Left kidney (tissue), 2 donors: ENCODE data around the gene IPPK. TPM values are rescaled to one million over a fixed set of nuclear protein-coding genes. Genes with fewer than 3 reads are reported as not detected.
A peak's percentile ranks its signal among the peaks of the same experiment; 100 is the strongest.

Experiments used
- DNase-seq: peaks from one replicate; pipeline ENCODE4 v3.0.0-alpha.2; 2013
- polyA plus RNA-seq: library from polyadenylated mRNA; unstranded; fragments of 120-200 nt; gene quantifications from one replicate; pipeline ENCODE4 v1.2.1, GENCODE V29; 2013; ENCODE audit not compliant: insufficient read length

IPPK gene
- polyA plus RNA-seq, 1 donor = 13.7 TPM

DNA sequence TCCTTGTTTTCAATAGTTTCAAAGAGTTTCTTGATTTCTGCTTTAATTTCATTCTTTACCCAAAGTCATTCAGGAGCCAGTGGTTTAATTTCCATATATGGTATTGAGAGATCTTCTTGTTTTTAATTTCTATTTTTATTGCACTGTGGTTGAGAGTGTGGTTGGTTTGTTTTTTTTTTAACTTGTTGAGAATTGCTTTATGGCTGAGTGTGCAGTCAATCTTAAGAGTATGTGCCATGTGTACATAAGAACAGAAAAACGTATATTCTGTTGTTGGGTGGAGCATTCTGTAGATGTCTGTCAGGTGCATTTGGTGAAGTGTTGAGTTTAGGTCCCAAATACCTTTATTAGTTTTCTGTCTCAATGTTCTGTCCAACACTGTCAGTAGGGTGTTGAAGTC lies 26.7 kb upstream of the IPPK start:
- DNase-seq = no peak

DNA sequence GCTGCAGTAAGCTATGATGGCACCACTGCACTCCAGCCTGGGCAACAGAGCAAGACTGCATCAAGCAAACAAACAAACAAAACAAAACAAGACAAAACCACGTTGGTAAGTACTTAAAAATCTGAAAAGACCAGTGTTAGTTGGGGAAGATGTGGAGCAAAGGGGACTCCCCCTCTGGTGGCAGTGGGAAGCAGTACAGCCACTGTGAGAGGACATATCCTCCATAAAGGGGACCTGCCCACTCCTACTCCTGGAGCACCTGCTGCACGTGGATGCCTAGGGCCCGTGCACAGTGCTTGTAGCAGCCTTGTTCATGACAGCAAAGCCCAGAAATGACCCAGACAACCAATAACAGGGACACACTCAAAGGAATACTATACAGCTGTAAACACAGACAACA lies 17.0 kb upstream of the IPPK start:
- DNase-seq = no peak

DNA sequence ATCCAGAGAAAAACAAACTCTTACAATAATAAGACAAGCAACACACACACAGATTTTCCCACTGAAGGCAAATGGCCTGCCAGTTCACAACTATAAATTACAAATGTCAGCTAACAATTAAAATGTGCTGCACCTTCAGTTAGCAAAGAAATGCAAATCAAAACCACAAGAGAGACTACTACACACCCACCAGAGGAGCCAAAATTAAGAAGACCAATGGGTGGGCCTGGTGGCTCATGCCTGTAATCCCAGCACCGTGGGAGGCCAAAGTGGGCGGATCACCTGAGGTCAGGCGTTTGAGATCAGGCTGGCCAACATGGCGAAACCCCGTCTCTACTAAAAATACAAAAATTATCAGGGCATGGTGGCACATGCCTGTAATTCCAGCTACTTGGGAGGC lies 15.1 kb upstream of the IPPK start:
- no peak for DNase-seq

DNA sequence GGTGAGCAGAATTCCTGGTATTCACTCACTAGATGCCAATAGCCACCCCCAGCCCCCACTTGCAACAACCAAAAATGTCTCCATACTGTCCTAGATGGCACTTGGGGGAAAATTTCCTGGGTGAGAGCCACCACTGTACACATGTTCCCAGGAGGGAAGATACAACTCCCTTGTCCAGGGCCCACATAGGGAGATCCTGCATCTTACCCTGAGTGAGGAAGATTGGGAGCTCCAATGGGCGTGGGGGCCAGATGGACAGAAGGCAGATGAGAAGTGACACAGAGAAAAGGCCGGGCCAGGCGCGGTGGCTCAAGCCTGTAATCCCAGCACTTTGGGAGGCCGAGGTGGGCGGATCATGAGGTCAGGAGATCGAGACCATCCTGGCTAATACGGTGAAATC lies 12.3 kb upstream of the IPPK start:
- DNase-seq = no peak

DNA sequence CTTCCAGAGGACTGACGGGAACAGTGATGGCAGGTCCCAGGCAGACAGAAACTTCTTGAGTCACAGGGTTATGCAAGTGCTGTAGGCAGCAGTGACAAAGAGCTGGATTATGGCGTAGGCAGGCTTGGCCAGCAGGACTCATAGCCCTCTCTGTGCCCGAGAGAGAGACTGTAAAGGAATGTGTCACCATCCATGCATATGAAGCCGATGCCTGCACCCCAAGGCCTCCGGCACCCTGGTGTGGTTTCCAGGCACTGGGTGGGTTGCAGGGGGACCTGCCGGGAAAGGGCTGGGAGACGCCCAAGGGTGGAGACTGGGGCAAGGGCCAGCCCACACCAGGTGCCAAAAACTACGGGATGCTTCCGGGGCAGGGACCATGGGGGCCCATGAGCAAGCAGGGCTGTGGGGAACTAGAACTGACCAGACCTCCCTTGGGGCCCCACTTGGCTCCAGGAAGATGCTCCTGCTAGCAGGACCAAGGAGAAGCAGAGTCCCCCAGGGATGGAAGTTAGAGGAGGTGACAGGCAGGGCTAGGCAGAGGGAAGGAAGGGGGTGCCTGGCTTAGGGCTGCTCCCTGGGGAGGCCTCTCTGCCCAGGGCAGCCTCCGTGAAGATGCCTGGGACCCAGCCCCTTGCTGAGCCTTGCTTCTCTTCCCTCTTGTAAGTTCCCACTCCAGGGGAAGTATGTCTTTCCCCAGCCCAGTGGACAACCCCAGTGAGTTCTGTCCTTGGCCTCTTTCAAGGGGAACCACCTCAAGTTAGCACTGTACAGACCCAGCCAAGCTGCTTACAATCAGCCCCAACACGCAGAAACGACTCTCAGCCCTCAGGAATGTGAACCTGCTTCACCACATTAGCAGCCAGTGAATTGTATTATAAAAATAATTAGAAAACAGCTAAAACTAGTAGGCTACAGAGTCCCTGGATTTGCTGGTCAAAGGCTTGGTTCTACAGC lies 10.5 kb upstream of the IPPK start:
- DNase-seq = no peak

DNA sequence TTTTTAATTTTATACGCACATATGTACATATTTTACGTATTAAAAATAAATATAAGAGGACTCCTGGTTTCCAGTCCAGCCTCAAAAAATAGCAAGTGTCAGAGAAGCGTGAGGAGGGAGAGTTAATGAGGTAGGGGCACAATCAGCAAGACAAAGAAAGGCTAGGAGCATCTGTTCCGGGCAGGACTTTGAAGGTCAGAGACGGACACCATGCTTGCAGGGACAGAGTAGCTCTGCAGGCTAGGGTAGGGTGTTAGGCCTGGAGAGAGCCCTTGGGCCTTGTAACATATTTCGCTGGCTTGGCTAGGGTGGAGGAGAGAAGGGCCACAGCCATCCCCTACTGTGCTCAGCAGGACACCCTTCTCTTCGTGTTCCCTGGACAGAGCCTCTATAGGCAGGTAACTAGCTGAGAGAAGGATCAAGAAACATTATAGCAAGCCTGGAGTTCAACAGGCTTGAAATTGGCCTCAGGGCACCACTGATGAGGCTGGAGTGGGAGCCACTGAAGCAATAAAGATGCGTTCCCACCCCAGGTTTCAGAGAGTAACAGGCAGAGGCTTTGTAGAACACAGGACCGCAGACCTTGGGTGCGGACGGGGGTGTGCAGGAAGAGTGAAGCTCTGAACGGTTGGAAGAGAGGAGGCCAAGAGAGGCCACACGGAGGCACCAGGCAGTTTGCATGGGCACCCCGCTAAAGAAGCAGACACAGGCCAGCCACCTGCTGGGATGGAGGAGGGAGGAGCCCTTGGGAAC lies 9.7 kb upstream of the IPPK start:
- no peak for DNase-seq

DNA sequence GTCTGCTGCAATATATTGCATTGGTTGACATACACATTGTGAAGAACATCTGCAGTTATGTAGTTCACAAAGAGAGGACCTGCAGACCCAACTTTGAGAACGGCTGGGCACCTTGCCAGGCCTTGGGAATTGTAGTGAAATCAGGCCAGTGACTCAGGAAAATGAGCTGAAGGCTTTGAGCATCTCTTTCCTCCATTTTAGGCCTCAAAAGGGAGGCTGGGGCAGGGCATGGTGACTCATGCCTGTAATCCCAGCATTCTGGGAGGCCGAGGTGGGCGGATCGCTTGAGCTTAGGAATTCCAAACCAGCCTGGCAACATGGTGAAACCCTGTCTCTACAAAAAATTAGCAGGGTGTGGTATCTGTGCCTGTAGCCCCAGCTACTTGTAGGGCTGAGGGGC lies 1.4 kb upstream of the IPPK start:
- no peak for DNase-seq

DNA sequence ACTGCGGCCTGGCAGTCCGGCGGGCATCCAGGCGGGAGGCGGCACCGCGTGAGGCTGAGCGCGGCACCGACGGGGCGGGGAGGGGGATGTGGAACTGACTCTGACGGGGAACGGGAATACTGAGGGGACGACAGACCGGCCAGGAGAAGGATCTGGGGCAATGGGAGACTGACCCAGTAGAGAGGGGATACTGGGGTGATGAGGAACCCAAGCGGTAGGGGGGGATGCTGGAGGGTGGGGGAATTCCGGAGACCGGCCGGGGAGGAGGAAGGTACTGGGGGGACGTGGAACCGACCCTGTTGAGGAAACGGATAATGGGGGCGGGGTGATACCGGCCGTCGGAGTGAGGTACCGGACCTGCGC lies 423 bp downstream of the IPPK start:
- DNase-seq = peak; percentile 8

DNA sequence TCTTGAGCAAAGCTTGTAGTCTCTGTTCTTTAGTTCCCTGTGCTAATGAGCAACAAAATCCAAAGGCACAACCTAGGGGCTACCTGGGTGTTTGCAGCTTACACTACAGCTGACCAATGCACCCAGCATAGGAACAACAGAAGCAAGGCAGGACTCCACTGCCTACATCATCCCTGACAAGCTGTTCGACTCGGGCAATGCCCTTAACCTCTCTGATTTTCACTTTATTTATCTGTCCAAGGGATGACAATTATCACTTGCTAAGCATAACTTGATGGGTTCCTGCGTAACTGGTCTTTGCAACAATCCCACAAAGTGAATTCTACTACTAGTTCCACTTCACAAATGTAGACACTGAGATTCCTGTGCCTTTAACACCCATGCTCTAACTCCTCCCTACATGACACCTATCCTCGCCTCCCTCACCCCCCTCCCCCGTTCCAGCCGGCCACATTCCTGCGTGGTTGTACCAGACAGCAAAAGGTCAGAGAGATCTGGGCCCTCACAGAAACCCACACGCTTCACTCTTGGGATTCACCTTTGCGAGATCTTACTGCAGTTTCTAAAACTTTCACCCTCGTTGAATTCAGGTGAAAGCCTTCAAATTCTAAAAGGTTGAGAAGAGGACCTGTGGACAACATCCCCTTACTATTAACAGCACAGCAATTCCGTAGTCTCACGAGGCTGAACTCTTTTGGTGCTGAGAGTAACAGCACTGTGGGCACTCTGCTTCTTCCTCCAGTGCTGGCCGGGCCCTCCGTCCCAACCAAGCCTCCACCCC lies 995 bp downstream of the IPPK start:
- peak; percentile 13 for DNase-seq

DNA sequence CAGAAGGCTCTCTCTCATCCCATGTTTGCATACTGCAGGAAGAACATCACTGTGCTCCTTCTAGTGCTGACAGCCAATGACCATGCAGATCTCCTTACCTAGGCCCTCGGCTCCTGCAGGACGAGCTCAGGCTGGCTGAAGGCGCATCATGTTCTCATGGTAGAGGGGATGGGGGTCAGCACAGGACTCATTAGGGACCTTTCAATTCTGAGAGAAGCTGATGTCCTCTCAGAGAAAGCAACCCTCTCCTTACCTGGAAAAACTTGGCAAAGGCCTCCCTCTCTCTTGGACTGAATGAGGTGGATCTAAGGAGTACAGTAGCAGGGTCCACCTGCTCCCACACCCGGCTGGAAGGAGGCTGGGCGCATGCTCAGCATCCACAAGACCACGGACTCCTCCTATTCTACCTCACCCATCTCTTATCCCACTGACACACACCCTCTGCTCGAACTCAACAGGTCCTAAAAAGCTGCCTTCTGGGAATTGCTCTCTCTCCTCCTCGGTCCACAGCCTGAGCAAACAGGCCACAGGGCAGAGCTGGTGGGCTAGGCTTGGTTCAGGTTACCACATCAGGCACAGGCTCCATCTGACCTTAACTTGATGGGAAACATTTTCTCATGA lies 2.9 kb downstream of the IPPK start:
- no peak for DNase-seq

DNA sequence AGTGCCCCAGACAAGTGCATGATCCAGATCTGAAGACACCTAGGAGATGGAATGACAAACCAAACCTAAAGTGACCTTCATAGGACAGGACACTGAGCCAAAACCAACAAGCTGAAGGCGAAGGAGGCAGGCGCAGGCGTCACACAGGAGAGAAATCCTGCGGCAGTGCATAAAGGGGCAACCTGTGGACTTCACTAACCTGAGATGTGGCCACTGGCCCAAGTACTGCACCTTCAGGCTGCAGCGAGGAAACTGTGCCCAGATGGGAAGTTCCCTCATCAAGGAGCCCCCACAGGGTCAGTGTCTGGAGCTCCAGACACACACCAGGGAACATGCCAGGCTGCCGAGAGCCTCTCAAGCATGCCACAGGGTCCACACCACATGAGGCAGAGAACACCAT lies 3.7 kb downstream of the IPPK start:
- DNase-seq = no peak

DNA sequence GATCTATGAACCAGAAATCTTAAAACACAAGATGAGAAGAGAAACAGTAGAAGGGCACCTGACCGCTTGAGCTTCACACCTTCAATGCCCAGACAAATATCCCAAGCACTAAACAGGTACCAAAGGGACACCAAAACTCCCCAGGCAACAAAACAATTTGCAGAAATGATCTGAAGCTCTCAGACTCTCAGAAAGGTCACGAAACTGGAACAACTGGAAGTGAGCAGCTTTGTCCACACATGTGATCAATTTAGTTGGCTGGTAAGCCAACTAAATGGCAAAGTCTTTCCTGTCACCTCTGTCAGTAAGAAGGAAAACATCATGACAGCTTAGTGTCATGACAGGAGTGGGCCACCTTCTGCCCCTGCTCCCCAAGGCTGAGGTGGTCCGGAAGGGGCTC lies 4.1 kb downstream of the IPPK start:
- DNase-seq = no peak

DNA sequence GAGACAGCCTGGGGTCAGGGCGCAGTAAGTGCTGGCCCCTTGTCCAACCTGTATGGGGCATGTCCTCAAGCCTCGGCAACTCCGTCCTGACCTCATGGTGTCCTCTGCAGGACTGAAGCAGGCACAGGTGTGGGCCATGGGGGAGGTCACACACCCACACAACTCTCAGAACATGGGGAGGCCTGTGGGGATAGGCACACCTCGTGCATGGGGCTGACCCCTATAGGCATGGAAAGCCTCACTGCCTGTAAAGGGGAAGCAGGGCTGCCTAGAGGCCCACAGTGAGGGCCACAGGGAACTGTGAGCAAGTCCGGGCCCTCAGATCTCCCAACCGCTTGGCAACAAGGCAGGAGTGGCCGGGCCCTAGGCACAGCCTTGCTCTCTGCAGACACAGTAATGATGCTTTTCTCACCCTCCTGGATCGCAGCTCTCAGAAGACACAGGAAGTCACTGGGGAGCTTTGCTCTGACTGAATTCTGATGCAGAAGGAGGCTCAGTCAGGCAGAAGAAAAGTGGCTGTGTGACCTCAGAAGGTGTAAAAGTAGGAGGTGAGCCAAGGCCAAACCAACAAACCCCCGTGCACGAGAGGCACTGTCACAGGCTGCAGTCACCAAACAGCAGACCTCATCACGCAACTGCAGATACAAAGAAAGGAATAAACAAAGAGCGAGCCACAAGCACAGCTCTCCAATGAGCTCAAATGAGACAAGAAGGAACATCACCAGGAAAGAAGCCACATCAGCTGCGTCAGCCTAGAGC lies 5.4 kb downstream of the IPPK start:
- DNase-seq = no peak

DNA sequence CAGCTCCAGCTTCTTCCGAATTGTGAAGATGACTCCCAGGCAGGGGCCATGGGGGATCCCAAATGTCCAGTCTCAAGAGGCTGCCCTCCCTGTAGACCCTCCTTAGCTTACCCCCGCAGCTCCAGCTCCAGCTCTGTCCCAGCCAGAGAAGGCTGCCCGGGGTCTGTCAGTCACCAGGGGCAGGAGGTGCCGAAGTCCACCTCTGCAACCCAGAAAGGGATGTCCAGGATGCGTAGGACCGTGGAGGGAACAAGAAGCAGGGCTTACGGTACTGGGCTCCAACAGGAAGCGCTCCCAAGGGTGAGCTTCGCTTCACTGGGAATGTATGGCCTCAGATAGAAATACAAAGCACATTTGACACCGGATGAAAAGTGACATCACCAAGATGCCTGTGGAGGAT lies 6.0 kb downstream of the IPPK start:
- DNase-seq = no peak

DNA sequence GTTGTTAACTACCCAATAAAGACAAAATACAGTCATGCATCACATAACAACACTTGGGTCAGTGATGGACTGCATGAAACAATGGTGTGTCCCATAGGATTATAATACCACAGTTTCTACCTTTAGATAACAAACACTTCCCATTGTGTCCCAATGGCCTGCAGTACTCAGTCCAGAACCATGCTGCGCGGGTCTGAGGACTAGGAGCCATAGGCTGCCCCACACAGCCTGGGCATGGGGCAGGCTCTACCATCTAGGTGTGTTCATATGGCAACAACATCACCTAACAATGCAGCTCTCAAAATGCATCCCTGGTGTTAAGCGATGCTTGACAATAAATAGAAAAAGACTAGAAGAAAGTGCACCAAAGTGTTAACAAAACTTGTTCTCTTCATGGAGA lies 6.8 kb downstream of the IPPK start:
- DNase-seq = no peak

DNA sequence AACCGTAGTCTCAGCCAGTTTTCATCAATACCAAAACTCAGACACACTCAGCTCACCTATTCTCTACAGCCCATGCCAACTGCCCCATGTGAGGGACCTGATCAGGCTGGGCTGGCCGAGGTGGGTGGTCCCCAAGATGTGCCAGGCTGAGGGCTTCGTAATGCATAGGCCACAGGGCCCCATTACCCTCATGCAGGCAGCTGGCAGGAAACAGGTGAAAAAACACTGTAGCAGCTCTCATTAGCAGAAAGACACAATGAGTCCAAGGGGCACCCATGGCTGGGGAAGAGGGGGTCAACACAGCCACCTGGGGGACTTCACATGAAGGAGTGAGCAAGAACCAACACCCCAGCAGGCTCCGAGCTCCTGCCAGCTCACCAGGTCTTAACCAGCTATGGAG lies 8.2 kb downstream of the IPPK start:
- no peak for DNase-seq

DNA sequence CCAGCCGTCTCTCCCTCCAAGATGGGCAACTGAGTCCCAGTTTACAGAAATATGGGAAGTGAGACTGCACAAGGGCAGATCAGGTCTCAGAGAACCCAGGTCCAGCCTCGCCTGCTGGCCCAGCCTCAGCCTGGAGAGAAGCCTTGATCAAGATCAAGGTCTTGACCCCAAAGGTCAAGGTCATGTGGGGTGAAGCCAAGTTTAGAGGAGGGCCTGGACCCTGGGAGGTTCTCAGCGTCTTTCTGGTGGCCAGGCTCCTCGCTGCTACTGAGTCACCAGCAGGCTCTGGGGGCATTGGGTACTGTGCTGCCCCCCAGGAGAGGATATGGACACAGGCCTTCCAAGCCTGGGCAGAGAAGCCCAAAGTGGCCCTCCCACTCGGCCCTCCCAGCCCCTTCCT lies 8.8 kb downstream of the IPPK start:
- no peak for DNase-seq

DNA sequence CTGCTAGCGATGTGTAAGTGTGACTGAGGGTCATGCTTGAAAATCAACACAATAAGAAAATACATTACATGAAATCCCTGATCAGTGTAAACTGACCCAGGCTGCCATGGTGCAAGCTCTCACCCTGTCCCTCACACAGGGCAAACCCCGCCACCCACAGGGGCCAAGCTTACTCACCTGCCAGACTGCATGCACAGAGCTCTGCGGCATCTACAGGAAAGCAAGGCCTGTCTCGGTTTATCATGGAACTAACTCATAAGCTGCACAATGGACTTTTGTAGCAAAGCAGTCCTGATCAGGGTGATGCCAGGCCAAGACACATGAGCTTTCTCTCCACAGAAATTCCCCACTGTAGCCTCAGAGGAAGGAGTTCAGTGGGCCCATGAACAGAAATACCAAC lies 9.7 kb downstream of the IPPK start:
- no peak for DNase-seq

DNA sequence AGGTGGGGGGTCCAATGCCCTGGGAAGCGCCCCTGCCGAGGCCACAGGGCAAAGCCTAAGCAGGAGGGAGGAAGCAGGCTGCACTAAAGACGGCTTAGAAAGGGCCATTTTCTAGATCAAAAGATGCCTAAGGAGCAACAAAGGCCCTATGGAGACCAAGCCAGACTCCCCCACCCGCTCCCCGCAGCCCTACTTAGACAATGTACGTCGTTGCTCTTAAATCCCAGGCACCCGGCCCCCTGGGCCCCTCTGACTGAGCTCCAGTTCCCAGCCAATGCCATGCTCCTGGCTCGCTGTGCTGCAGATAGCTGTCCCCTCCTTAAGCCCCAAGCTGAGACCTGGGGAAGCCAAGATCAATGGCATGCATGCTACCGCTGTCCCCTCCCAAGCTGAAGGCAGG lies 10.3 kb downstream of the IPPK start:
- DNase-seq = no peak

DNA sequence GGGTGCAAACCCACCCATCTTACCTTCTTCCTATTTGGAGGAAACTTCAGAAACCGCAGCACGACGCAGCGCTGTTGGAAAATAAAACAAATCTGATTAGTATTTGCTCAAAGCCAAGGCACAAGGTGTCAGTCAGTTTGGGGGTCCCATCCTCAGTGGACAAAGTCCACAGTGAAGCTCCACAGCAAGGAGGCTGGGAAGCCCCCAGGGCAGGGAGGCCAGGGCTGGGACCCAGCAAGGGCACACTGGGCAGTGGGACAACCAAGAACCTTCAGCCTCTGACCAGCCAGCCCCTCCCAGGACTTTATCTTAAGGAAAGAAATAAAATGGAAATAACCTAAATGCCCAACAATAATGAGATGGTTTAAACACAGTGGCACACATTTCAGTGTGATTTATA lies 11.3 kb downstream of the IPPK start:
- DNase-seq = no peak

DNA sequence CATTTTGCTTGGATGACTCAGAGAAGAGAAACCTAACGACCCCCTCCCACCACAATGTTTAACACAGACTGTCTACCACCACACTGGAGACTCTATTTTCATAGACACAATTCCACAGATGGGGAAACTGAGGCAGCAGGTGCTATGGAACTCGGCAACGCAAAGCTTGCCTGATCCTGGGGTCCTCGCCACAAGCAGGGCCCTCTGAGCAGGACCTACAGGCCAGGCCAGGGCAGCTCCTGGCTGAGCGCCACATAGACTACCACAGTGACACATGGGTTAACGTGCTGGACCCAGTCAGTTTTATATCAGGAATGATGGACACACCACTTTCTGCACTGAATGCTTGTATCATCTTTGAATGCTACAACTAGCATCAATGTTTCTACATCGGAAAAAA lies 11.8 kb downstream of the IPPK start:
- DNase-seq = no peak
